GM08714 (cell line): ENCODE measurements around the gene NAA20.

ENCODE experiments used
- H3K4me3 ChIP-seq: fragments of 200-500 bp; sonication (Bioruptor generic); 2 replicates; pipeline ENCODE4 v1.5.1; 2014; ENCODE audit warnings: mild to moderate bottlenecking, low read length, inconsistent platforms
- ZNF274 ChIP-seq: IDR thresholded peaks from 2 replicates; pipeline ENCODE4 v1.6.1; 2012; ENCODE audit warnings: mild to moderate bottlenecking, low read depth, low read length

Gene NAA20

DNA sequence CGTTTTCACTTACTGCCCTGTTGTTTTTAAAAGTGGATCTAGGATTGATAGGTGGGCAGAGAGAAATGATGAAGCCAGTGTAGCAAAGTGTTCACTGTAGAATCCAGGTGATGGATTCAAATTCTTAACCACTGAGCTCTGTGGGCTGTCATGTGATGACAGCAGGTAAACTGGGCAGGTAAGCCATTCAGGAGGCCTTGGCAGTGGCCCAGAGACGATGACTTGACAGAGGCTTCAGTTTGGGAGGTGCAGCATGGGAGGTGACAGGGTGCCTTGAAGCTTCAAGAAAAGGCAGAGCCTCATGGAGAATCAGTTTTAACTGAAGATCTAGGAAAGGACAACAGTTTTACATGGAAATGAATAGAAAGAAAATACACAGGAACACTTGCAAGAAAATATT is 2.0 kb downstream of the NAA20 start:
- TF ChIP-seq ZNF274 = no peak
- H3K4me3 ChIP-seq = no peak overlapping the region

DNA sequence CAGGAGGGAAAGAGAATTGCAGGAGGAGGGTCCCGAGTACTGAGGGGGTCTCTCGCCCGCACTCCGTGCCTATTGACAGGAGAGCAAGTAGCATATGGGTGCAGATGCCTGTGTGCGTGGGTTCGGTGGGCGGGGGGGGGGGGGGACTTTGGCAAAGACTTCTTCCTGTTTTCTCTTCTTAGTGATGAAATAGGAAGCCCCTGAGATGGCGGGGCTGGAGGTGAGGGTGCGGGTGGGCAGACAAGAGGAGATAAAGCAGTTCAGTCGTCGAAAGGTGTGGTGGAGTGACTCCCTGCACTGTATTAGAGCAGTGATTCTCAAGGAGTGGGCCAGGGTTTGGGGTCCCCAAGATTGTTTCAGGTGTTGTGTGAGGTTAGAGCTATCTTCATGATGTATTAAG is 3.7 kb downstream of the NAA20 start:
- no peak overlapping the region for H3K4me3 ChIP-seq
- TF ChIP-seq ZNF274 = no peak

DNA sequence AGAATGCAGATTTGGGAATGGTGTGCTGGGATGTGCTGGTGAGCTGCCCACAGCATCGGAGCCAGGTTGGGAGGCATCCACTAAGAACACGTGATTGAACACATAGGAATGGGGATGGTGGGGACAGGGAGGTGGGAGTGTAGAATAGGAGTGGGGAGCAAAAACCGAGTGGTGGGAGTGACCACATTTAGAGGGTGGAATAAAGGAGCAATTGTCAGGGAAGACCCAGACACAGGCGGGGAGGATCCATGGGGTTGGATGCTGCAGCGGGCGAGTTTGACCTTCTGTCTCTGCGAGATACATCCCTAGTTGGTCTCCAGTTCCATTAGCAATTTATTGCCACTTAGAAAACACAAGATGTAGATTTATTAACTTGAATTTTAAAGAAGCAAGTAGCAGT is 4.7 kb downstream of the NAA20 start:
- no peak overlapping the region; the same call in 1 of the 2 replicates for H3K4me3 ChIP-seq
- TF ChIP-seq ZNF274 = no peak

DNA sequence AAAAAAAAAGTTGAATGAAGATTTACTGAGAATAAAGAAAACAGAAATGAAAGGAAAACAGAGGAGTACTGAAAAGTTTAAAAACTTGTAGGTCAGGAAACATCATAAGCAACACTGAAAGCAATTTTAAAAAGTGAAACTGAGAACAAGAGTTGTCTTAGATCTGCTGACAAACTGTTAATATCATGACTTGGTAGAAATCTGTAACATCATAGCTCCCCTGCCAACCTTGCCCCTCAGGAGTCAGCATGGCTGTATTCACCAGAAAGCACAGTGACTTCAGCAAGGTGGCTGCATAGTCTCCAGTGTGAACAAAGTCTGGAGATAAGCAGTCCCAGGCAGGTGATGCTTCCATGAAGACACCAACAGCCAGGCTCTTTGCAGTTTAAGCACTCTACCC is 5.3 kb downstream of the NAA20 start:
- no peak overlapping the region; the same call in 1 of the 2 replicates for H3K4me3 ChIP-seq
- no peak for TF ChIP-seq ZNF274

DNA sequence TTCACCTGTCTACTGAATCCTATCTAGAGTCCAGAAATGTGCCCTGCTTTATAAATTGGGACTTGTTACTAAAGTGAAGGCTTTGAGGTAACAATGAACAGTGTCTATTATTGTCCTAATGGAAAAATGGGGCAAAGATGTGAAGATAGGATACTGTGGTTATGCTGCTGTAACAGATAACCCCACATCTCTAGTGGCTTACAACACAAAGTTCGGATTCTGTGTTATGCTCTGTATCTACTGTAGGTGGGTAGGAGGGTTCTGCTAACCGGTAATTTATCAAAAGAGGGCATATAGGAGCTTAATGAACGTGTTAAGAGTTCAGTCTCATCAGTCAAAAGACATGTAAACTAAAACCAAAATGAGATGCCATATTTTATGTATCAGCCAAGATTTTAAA is 6.2 kb downstream of the NAA20 start:
- H3K4me3 ChIP-seq = no peak overlapping the region
- no peak for TF ChIP-seq ZNF274

DNA sequence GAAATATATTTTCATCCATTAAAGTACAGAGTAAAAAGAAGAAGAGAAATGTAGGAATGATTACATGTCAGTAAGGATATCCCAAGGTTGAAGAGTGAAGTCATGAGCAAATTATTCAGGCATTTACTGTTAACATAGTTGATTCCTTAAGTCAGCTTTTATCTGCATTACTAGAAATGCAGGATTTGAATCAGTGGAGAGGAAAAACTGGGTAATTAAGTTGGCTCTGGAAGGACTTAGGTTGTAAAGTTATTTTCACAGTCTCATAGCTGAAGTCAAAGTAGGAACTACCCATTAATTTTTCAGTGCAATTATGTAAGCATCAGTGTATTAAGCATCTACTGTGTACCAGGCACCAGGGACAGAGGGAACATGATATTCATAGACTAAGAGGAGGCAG is 7.8 kb downstream of the NAA20 start:
- TF ChIP-seq ZNF274 = no peak
- H3K4me3 ChIP-seq = no peak overlapping the region

DNA sequence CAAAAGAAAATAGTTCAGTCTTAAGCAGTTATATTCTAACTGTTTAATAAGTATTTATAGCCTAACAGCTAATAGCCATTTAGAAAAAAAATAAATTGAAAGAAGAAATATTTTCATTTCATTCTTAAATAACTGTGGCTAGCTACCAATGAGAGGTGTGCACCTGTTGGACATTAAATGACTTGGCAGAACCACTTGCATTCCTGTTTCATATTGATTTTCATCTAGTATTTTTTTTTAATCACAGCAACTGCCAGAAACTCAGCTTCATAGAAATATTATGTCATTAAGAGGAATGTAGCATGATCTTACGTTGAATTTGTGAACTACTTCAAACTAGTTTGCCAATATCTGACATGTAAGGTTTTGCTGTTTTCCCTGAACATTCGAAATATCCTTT is 10.1 kb downstream of the NAA20 start:
- no peak overlapping the region for H3K4me3 ChIP-seq
- no peak for TF ChIP-seq ZNF274

DNA sequence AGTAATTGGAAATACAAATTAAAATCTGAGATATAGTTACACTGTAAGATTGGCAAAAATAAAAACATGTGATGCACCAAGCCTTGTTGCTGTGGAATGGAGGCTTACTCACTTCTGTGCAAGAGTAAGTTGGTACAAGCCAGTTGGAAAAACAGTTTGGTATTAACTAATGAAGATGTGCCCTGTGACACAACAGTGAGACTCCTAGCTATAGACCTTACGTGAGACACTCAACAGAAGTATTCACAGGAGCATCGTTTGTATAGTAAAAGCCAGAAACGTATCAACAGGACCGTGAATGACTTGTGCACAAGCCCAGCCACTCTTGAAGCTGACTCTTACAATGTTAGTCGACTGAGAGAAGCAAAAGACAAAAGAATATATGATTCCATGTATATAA is 14.6 kb downstream of the NAA20 start:
- TF ChIP-seq ZNF274 = no peak
- H3K4me3 ChIP-seq = no peak overlapping the region

DNA sequence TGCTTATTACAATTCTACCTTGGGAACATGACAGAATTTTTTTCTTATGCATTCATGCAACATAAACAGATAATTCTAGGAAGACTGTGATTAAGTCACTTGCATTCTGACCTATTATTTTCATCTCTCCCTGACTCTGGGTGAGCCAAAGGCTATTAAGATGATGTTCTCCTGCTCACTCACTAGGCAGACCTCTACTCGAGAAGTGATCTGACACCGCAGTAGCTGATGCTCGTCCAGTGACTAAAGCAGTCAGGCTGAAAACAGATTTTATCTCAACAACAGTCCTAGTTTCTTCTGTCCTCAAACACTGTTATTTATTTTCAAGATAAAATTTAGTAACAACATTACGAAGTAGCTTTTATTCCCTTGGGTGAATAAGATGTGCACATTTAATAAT is 17.3 kb downstream of the NAA20 start:
- no peak overlapping the region for H3K4me3 ChIP-seq
- no peak for TF ChIP-seq ZNF274

DNA sequence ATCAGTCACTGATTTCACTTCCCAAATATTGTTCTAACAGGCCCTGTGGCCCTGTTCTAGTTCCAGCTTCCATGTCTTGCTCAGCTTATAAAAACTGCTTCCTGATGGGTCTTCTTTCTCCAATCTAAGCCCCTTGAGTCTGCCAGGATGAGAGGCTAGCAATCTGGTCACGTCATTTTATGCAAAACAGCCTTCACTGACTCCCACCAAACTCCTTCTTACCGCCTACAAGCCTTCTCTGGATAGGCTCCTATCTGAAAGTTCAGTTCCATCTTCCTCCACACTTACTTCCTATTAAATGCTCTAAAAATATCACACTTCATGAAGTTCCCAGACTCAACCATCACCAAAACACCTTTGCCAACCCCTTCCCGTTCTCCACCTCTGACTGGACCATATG is 19.6 kb downstream of the NAA20 start:
- no peak for TF ChIP-seq ZNF274

DNA sequence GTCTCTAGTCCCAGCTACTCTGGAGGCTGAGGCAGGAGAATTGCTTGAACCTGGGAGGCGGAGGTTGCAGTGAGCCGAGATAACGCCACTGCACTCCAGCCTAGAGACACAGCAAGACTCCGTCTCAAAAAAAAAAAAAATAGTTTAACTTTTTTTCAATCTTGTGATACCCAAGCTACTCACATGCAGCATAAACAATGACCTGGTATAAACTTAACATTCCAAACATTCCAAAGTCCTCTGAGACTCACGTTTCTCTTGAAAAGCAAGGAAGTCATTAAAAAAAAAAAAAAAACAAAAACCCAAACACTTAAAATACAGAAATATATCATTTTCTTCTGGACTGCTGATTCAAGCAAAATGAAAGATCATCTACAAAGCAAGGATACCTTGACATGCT is 20.8 kb downstream of the NAA20 start:
- no peak overlapping the region for H3K4me3 ChIP-seq
- no peak for TF ChIP-seq ZNF274

More for the DNA sequence above, 19.6 kb downstream of the NAA20 start:
- H3K4me3 ChIP-seq = no peak overlapping the region

DNA sequence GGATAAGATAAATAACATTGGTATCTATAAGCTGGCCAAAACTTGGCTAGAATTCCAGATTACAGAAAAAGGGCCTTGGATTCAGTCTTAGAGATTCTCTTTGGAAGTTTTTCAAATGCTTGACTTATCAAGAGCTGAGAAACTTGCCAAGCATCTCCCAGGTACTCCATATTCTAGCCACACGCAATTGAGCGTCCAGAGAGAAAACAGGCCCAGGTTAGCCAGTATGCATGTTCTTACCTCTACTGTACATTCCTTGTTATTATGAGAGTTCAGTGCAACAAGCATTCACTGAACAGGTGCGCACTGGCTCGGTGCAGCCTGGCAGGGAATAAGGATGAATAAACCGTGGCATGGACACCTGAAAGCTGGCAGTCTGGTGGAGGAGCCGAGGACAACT is 21.4 kb downstream of the NAA20 start:
- TF ChIP-seq ZNF274 = no peak
- no peak overlapping the region for H3K4me3 ChIP-seq

DNA sequence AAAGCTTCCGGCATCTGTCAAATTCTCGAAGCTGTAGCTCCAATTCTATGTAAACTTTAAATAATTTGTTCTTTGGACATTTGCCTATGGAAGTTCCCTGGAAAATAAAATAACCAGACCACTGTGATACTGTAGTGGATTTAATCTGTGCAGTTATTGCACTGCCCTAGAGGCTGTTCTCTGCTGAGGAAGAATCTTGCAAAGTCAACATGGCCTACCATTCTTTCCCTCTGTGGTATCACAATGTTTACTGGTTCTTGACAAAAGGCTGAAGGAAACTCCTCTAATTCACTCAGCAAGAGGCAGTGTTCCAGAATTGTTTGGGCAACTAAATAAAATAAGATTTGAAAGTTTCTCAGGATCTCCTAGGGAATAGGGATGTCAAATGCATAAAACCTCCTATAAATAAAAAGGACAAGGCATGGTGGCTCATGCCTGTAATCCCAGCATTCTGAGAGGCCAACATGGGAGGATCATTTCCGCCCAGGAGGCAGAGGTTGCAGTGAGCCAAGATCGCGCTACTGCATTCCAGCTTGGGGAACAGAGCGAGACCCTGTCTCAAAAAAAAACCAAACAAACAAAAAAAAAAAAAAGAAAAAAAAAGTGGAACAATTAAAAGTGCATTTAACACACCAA is 22.7 kb downstream of the NAA20 start:
- no peak for TF ChIP-seq ZNF274
- H3K4me3 ChIP-seq = no peak overlapping the region

DNA sequence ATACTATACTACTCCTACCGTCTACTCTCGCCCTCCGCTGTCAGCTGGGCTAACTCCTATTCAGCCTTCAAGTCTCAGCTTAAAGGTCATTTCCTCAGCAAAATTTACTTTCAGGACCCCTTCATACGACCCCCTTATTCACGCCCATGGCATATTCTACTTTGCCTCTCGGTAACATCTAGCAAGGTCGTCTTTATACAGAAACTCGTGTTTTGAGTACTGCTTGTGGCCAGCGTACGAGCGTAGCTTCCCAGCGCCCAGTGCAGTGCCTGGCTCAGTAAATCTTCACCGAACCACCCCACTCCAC is 34.6 kb downstream of the NAA20 start:
- TF ChIP-seq ZNF274 = no peak
- H3K4me3 ChIP-seq = peak overlapping the region; percentile 91

DNA sequence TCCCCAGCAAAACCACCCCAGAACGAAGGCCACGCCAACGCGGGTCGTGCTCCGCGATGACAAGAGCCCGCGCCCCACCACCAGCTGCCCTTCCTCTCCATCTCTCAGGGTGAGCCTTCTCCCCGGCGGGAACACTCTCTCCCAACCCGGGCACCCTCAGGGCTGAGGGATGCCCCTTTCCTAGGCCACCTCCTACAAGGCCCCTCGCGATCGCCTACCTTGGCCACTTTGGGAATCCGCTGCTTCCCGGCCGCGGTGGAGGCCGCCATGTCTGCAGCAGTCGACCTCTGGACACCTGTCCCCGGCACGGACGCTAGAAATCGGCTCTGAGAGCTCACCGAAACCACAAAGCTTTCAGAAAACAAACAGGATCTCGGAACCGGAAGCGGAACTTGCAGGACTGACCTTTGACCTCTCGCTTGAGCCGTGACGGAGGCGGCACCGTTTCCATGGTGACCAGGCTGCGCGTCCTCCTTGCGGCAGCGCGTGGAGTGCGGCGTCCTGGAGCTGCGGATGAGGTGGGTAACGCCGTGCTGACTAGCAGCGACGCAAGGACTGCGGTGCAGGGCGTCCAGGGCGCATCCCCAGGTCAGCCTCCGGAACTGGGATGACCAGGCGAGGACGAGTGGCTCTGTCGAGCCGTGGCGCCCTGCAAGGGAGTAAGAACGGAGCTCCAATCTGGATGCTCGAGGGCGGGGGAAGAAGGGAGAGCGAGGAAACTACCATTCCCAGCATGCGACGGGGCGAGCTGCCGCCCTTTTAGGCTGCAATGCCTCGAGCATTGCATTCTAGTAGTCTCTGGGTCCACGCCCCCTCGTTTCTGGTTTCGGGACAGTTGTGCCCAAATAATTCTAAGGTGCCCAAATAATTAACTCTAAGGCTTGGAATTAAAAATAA is 35.2 kb downstream of the NAA20 start, which contains the start of the genes CFAP61 and CRNKL1:
Gene CFAP61, plus strand, starts transcription at position 459 of the 897 bp plus-strand sequence. CDS start 4,122 bp downstream, outside the sequence.
Gene CRNKL1, minus strand, starts transcription at position 393 of the 897 bp plus-strand sequence. Its CDS starts 124 bp downstream, at position 269.
- H3K4me3 ChIP-seq = peak within 1 kb of the TSS; percentile 91
- no peak for TF ChIP-seq ZNF274
